Neural cell (in vitro differentiated cells): Measurements from ENCODE around the gene WNK2. TPM values are rescaled to one million over a fixed set of nuclear protein-coding genes. Genes with fewer than 3 reads are reported as not detected.

ENCODE experiments used
- H2AFZ ChIP-seq: fragments of 200-600, 300-800 bp; sonication (generic), shearing (Covaris generic); 2 replicates; pipeline ENCODE4 v1.6.0; 2014; ENCODE audit warnings: low read depth, mild to moderate bottlenecking, antibody characterized with exemption, low read length, moderate library complexity
- H3F3A ChIP-seq: fragments of 200-600 bp; shearing (Covaris generic); 2 replicates; pipeline ENCODE4 v1.6.1; 2016; ENCODE audit warnings: mild to moderate bottlenecking, moderate library complexity, mixed read lengths, antibody characterized with exemption, low read length; ENCODE audit not compliant: insufficient read depth, poor library complexity, severe bottlenecking
- H3K27ac ChIP-seq: fragments of 200-600, 300-800 bp; sonication (generic), shearing (Covaris generic); 2 replicates; pipeline ENCODE4 v1.5.1; 2014; ENCODE audit warnings: mild to moderate bottlenecking, low read length, moderate library complexity
- H3K27me3 ChIP-seq: fragments of 300-800, 200-600 bp; sonication (generic), shearing (Covaris generic); 2 replicates; pipeline ENCODE4 v1.6.0; 2014; ENCODE audit warnings: mild to moderate bottlenecking, low read depth, low read length, moderate library complexity; ENCODE audit not compliant: insufficient read depth
- H3K36me3 ChIP-seq: fragments of 300-800, 200-600 bp; sonication (generic), shearing (Covaris generic); 2 replicates; pipeline ENCODE4 v1.5.1; 2014; ENCODE audit warnings: mild to moderate bottlenecking, antibody characterized with exemption, low read length, moderate library complexity; ENCODE audit not compliant: insufficient read depth
- H3K4me2 ChIP-seq: fragments of 300-800, 200-600 bp; sonication (generic), shearing (Covaris generic); 2 replicates; pipeline ENCODE4 v1.6.0; 2014; ENCODE audit warnings: mild to moderate bottlenecking, low read length
- H3K4me3 ChIP-seq: fragments of 300-800, 200-600 bp; sonication (generic), shearing (Covaris generic); 2 replicates; pipeline ENCODE4 v1.5.1; 2014; ENCODE audit warnings: mild to moderate bottlenecking, low read length, moderate library complexity
- H3K79me2 ChIP-seq: fragments of 200-600 bp; shearing (Covaris generic); replicated peaks from 2 replicates; pipeline ENCODE4 v1.6.0; 2014; ENCODE audit warnings: mild to moderate bottlenecking, low read length, moderate library complexity; ENCODE audit not compliant: insufficient read depth
- H3K9ac ChIP-seq: fragments of 300-800, 200-600 bp; sonication (generic), shearing (Covaris generic); 2 replicates; pipeline ENCODE4 v1.6.1; 2016; ENCODE audit warnings: mild to moderate bottlenecking, low read length, mixed read lengths
- H3K9me2 ChIP-seq: fragments of 200-600 bp; shearing (Covaris generic); 2 replicates; pipeline ENCODE4 v1.6.1; 2016; ENCODE audit warnings: mild to moderate bottlenecking, low read length, mixed read lengths; ENCODE audit not compliant: insufficient read depth
- H3K9me3 ChIP-seq: fragments of 200-600, 300-800 bp; sonication (generic), shearing (Covaris generic); 2 replicates; pipeline ENCODE4 v1.6.1; 2016; ENCODE audit warnings: mild to moderate bottlenecking, mixed run types, low read length, moderate library complexity, mixed read lengths
- H4K20me1 ChIP-seq: fragments of 200-600 bp; shearing (Covaris generic); 2 replicates; pipeline ENCODE4 v1.6.1; 2016; ENCODE audit warnings: mild to moderate bottlenecking, mixed run types; ENCODE audit not compliant: insufficient read depth
- EP300 ChIP-seq: fragments of 450-650 bp; conservative IDR thresholded peaks from 2 replicates; pipeline ENCODE4 v1.6.1; 2014; ENCODE audit warnings: antibody characterized with exemption, mild to moderate bottlenecking, moderate library complexity; ENCODE audit not compliant: poor library complexity, severe bottlenecking
- EZH2 ChIP-seq: fragments of 200-600, 300-800 bp; shearing (Covaris generic), sonication (generic); IDR thresholded peaks from 2 replicates; pipeline ENCODE4 v1.6.1; 2014; ENCODE audit warnings: antibody characterized with exemption, low read length, borderline replicate concordance, mild to moderate bottlenecking; ENCODE audit not compliant: insufficient read depth, poor library complexity, severe bottlenecking
- MXI1 ChIP-seq: fragments of 450-650 bp; conservative IDR thresholded peaks from 2 replicates; pipeline ENCODE4 v1.6.1; 2014; ENCODE audit warnings: antibody characterized with exemption, mild to moderate bottlenecking; ENCODE audit not compliant: poor library complexity, severe bottlenecking
- POLR2AphosphoS5 ChIP-seq: IDR thresholded peaks from 2 replicates; pipeline ENCODE4 v1.6.1; 2012
- RAD21 ChIP-seq: fragments of 450-650 bp; conservative IDR thresholded peaks from 2 replicates; pipeline ENCODE4 v1.6.1; 2014; ENCODE audit warnings: antibody characterized with exemption, mild to moderate bottlenecking, moderate library complexity
- SMC3 ChIP-seq: fragments of 450-650 bp; conservative IDR thresholded peaks from 2 replicates; pipeline ENCODE4 v1.6.1; 2014; ENCODE audit warnings: antibody characterized with exemption, mild to moderate bottlenecking, moderate library complexity; ENCODE audit not compliant: poor library complexity
- TAF1 ChIP-seq: IDR thresholded peaks from 2 replicates; pipeline ENCODE4 v1.6.1; 2012; ENCODE audit warnings: low read depth
- polyA plus RNA-seq: library from polyadenylated mRNA; depleted of rRNA; stranded (reverse); fragments of >200 nt; gene quantifications from 2 replicates; pipeline ENCODE4 v1.2.3, GENCODE V29; 2014
- TF ChIP-seq, protein P1 (sequence below): IDR thresholded peaks from 2 replicates; pipeline ENCODE4 v1.6.1; 2012; ENCODE audit warnings: borderline replicate concordance
- TF ChIP-seq, protein P2 (sequence below): fragments of 450-650 bp; IDR thresholded peaks from 2 replicates; pipeline ENCODE4 v1.5.1; 2014; ENCODE audit warnings: antibody characterized with exemption, mild to moderate bottlenecking, moderate library complexity; ENCODE audit not compliant: poor library complexity, severe bottlenecking

Gene WNK2
- polyA plus RNA-seq, 1 donor from 2014 or later: 37.1 TPM

DNA sequence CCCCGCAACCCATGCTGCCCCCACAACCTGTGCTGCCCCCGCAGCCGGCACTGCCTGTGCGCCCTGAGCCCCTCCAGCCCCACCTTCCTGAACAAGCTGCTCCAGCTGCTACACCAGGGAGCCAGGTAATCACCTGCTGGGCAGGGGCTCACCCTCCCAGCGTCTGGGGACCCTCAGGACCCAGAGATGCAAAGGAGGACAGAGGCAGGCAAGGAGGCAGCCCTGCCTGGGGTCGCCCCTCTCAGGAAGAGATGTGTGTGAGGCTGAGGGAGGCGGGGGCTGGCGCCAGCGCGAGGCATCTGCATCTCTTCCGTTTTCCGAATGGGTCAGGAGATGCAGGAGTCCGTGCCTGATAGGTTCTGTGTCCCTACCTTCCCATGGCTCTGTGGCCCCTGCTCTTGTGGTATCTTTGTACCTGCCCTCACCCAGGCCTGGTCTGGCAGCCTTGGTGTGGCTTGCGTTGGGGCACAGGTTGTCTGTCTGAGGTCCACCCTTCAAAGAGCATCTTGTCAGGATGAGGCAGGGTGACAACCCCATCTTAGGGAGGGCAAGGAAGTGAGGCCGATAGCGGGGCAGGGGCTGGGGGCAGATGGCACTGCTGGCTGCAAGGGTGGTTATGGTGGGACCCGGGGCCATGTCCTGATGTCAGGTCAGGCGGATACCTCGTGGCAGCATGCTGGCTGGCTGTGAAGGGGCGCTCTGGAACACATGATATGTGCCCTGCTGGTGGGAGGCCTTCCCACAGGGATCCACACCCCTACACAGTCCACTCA lies 75.7 kb downstream of the WNK2 start:
- H3K4me3 ChIP-seq: no peak overlapping the region
- no peaks in the 10 kb centered on the region for H3K9me2 ChIP-seq
- no peaks in the 10 kb centered on the region for H3K9me3 ChIP-seq
- H3F3A ChIP-seq: no peaks in the 10 kb centered on the region
- H3K9ac ChIP-seq: no peak overlapping the region
- H3K79me2 ChIP-seq: no peaks in the 10 kb centered on the region
- no peaks in the 10 kb centered on the region for H3K36me3 ChIP-seq
- H3K27me3 ChIP-seq: no peaks in the 10 kb centered on the region
- no peaks in the 10 kb centered on the region for H4K20me1 ChIP-seq
- no peak overlapping the region for H3K4me2 ChIP-seq
- no peak overlapping the region for H3K27ac ChIP-seq
- TF ChIP-seq EP300: no peak
- no peak for TF ChIP-seq TAF1
- TF ChIP-seq, protein P1, sequence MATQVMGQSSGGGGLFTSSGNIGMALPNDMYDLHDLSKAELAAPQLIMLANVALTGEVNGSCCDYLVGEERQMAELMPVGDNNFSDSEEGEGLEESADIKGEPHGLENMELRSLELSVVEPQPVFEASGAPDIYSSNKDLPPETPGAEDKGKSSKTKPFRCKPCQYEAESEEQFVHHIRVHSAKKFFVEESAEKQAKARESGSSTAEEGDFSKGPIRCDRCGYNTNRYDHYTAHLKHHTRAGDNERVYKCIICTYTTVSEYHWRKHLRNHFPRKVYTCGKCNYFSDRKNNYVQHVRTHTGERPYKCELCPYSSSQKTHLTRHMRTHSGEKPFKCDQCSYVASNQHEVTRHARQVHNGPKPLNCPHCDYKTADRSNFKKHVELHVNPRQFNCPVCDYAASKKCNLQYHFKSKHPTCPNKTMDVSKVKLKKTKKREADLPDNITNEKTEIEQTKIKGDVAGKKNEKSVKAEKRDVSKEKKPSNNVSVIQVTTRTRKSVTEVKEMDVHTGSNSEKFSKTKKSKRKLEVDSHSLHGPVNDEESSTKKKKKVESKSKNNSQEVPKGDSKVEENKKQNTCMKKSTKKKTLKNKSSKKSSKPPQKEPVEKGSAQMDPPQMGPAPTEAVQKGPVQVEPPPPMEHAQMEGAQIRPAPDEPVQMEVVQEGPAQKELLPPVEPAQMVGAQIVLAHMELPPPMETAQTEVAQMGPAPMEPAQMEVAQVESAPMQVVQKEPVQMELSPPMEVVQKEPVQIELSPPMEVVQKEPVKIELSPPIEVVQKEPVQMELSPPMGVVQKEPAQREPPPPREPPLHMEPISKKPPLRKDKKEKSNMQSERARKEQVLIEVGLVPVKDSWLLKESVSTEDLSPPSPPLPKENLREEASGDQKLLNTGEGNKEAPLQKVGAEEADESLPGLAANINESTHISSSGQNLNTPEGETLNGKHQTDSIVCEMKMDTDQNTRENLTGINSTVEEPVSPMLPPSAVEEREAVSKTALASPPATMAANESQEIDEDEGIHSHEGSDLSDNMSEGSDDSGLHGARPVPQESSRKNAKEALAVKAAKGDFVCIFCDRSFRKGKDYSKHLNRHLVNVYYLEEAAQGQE: no peak
- H2AFZ ChIP-seq: no peak overlapping the region

DNA sequence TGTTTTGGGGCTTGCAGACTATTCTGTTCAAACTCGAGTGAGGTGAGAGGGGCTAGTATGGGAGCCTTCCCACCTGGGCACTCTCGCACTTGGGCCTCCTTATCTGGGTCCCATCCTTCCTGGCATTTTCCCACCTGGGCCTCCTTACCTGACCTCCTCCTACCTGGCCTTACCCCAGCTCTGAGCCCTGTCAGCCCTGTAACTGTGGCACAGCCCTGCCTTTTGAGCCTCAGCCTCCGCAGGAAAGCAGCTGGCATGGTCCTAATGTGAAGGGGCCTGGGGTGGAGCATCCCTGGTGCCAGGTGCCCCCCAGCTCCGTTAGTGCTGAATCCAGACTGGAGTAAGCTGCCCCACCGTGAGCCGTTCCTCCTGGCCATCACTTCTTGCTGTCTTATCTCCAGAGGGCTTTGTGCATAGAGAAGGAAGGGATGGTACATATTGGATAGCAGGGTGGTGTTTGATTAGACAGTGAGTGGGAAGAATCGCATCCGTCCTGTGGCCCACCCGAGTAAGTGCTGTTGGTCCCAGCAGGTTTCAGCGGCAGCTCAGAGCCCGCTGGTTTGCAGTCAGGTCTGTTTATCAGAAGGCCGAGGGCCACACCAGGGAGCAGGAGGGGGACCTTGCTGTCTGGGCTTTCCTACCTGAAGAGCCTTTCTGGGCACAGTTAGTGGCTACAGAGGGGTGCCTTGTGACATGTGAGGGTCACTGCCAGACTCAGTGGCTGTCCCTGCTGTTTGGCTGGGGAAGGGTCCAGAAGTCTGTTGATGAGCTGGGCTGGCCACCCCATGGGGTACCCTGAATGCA lies 76.5 kb downstream of the WNK2 start:
- H3K36me3 ChIP-seq: no peaks in the 10 kb centered on the region
- H3K27me3 ChIP-seq: no peaks in the 10 kb centered on the region
- no peaks in the 10 kb centered on the region for H3K9me3 ChIP-seq
- no peaks in the 10 kb centered on the region for H3F3A ChIP-seq
- H3K79me2 ChIP-seq: no peaks in the 10 kb centered on the region
- no peak overlapping the region for H3K4me3 ChIP-seq
- no peak overlapping the region for H3K9ac ChIP-seq
- TF ChIP-seq RAD21 (no peak), SMC3 (no peak), EZH2 (no peak), MXI1 (no peak), TAF1 (no peak), POLR2AphosphoS5 (no peak), EP300 (no peak)
- TF ChIP-seq, protein P2, sequence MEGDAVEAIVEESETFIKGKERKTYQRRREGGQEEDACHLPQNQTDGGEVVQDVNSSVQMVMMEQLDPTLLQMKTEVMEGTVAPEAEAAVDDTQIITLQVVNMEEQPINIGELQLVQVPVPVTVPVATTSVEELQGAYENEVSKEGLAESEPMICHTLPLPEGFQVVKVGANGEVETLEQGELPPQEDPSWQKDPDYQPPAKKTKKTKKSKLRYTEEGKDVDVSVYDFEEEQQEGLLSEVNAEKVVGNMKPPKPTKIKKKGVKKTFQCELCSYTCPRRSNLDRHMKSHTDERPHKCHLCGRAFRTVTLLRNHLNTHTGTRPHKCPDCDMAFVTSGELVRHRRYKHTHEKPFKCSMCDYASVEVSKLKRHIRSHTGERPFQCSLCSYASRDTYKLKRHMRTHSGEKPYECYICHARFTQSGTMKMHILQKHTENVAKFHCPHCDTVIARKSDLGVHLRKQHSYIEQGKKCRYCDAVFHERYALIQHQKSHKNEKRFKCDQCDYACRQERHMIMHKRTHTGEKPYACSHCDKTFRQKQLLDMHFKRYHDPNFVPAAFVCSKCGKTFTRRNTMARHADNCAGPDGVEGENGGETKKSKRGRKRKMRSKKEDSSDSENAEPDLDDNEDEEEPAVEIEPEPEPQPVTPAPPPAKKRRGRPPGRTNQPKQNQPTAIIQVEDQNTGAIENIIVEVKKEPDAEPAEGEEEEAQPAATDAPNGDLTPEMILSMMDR: no peak
- TF ChIP-seq, protein P1: no peak
- H4K20me1 ChIP-seq: no peaks in the 10 kb centered on the region
- H2AFZ ChIP-seq: no peak overlapping the region
- no peak overlapping the region for H3K27ac ChIP-seq
- H3K4me2 ChIP-seq: no peak overlapping the region
- no peaks in the 10 kb centered on the region for H3K9me2 ChIP-seq
